Stimulated activated CD4-positive, alpha-beta T cell treated with anti-CD3 and anti-CD28 coated beads, TNF-alpha, amount 100 ng/mL, for 1 hour (primary cell): ENCODE data around the gene EFCAB11.

ENCODE experiments used
- DNase-seq, 3 donors: peaks; one replicate each; pipeline ENCODE4 v3.0.0-alpha.2; 2020; ENCODE audit warnings: low read depth in 3 of 3, low spot score in 1 of 3

The EFCAB11 gene

DNA sequence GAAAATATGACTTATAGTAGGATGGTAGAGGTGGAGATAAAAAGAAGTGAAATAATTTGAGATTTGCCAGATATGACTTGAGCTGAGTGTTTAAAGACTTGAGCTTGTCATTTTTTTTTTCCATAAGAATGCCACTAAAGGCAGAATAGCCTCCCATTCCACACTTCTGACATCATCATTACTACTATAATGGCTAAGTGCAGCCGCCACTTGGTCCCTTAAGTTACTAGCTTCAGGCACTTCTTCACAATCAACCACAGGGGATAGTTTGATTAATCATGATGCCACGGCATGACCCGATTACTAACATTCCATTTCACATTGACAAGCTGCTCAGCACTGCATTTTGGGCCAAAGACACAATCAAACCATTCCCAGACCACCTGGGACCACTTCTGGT is 127.9 kb downstream of the EFCAB11 start:
- no peak for DNase-seq

DNA sequence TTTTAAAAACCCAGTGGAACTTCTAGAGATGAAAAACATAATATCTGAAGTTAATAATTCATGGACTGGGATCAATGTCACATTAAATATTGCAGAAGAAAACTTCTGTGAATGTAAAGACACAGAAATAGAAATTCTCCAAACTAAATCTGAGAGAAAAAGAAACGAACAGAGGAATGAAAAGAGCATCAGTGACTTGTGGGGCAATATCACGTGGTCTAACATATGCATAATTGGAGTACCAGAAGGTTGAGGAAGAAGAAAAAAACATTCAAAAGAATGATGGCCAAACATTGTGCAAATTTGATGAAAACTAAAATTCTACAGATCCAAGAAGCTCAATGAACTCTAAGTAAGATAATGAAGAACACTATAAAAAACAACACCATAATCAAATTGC is 130.8 kb downstream of the EFCAB11 start:
- no peak for DNase-seq

DNA sequence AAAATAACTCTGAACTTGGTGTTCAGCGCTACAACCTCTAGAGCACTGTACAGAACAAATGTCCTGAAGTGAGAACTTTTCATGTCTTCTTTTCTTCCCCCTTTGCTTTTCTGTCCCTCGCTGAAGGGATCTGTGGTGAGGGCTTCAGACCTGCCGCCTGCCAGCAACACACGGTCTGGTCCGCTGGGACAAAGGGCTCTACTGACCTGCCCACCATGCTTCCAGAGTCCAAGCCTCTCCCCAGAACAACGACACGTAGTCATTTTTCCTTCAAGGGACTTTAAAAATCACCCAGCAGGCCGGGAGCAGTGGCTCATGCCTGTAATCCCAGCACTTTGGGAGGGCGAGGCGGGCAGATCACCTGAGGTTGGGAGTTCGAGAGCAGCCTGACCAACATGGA is 140.4 kb downstream of the EFCAB11 start:
- no peak for DNase-seq

DNA sequence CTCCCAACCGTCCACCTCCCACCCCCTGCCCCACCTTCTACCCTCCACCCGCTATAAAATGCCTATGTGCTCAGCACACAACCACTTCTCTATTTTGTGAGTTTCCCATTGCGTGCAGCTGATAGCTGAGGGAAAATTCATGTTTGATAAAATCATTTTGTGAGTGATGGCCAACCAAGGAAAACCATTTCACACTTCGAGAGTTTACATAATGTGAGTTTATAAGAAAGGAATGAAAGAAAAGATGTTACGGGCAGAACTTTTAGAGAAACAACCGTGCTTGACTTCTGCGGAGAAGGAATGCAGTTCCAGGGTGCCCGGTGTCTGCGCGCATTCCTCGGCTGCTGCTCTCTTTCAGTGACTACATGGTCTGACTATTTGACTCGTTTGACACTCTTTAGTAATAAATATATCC is 140.9 kb downstream of the EFCAB11 start:
- DNase-seq: no peak

DNA sequence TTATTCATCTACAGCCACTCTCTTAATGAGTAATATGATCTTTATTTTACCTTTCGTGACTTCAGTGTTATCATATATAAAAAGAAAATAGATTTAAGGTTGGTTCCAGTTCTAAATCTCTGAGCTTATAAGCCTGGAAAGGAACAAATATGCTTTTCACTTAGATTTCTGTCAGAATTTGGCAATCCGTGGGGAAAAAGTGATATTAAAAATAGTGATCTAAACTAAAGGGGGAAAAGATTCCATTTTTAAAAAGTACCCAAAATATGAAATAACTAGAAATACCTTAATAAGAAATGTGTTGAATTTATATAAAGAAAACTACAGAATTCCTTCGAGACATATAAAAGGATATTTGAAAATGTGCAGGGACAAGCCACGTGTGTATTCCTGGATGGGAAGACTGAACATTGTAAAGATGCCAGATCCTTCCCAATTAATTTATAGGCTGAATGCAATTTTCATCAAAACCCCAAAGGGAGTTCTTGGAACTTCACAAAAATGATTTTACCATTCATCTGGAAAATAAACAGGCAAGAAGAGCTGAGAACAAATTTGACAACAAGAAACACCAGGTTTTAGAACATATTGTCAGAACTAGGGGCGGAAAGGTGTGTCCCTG is 142.5 kb downstream of the EFCAB11 start:
- DNase-seq: no peak

DNA sequence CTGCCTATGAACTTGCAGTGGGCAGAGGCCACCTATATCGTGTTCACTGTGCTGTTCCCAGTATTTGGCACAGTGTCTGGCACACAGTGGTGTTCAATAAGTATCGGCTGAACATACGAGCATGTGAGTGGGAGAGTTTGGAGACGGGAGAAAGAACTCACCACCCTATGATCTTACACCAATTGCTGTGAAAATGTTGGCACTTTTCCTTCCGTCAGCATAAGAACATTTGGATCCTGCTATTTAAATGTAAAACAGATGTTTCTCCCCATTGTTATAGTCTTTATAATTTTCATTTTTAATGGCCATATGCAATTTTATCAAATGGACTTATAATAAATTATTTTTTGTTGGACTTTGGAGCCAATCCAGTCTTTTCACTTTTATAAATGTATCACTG is 144.4 kb downstream of the EFCAB11 start:
- DNase-seq: no peak

DNA sequence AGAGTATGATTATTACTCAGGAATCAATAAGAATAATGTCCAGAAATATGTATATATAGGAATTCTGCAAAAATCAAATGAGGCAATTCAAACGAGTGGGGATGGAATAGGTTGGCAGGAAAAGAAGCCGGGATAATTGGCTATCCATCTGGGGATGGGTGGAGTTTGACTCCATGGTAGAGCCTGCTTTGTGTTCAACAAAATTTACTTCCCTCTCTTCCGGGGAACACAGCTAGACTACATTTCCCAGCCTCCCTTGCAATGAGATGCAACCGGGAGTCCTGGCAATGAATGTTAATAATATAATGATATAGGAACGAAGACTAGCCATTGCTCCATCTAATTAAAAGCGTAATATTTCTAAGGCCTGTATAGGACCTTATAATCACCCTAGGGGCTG is 146.6 kb downstream of the EFCAB11 start:
- no peak for DNase-seq

GRCh38 chr14:89807151-89807550 is 147.4 kb downstream of the EFCAB11 start:
- no peak for DNase-seq

DNA sequence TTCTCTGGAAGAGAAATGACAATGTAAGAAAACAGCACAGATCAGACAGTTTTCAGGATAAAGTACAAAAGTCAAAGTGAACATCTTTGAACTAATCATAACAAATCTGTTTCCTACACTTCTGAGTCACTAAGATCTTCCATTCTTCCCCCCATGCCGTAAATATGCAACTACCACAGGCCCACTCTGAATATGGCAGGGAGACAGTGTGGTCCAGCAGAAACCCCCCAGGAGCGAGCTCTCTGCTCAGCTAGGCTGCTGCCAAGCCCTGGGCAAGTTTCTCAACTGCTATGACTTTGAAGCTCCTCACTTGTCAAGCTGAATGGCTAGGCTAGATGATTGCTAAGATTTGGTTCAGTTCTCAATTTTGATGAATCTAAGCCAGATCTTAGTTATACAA is 148.1 kb downstream of the EFCAB11 start:
- DNase-seq: no peak

DNA sequence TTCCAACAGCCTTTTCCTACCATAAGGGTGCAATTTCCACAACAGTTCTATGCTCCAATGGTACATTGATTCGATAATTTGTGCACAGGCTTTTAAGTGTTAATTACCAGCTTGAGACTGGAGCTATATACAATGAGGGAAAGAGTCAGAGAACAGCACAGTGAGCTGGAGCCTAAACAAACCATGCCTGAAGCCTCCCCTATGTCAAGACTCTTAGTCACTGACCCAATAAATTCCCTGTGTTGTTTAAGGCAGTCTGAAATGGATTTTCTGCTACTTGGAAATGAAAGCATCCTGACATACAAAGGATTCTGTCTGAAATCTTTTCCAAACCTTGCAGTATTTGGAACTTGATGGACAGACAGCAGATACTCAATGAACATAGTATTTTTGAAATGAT is 149.0 kb downstream of the EFCAB11 start:
- no peak for DNase-seq

GRCh38 chr14:89803542-89803941 is 151.0 kb downstream of the EFCAB11 start:
- no peak for DNase-seq

- no peak for DNase-seq
Measured at GRCh38 chr14:89801136-89801535, 153.4 kb downstream of the EFCAB11 start.

GRCh38 chr14:89798212-89798773 is 156.2 kb downstream of the EFCAB11 start:
- DNase-seq: no peak

DNA sequence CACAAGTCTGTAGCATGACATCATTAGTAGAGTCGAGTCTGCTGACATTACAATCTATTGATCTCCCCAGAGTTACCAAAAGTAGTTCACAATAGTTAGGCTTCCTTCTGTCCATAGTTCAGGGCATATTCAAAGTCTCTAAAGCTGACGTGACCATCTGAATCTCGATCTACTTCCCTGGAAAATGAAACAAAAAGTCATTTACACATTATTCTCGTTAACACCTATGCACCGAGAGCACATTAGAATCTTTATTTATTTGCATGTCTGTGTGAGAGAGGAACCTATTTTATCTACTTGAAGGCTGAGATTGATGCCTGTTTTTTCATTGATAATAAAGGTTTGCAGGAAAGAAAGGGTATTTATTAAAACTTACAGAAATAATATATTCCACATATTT is 157.4 kb downstream of the EFCAB11 start:
- no peak for DNase-seq

DNA sequence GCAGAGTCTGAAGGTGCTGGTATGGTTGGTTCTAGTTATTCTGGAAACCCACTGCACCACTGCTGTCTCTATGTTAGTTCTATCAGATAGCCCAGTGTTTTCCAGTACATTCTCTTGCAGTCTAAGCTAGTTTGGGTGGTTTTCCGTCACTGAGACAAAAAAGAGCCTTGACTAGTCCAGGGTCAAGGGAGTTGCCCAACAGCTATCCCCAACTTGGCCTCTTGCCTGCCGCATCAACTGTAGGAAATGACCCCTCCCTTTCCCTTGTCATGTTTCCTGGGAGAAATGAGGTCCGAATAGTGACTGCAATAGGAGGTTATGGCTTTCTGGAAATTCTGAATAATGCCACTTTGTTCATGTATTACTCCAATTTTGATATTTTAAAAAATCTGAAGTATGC is 160.4 kb downstream of the EFCAB11 start:
- DNase-seq: no peak

DNA sequence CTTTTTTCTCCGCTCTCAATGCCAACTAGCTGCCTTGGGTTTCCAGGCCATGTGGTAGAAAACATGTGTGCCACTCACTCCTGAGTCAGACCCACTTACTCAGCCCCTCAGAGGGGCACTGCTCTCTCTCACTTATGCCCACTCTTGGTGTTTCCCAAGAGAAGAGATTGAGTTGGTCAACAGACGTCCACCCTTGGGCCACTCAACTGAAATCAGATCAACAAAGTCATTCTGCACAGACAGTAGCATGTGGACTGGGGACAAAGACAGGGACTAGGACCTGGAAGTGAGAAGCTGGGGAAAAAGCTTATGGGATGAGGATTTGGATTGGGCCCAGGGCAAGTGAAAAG is 161.2 kb downstream of the EFCAB11 start:
- no peak for DNase-seq

GRCh38 chr14:89792489-89793366 is 161.8 kb downstream of the EFCAB11 start:
- DNase-seq: no peak

DNA sequence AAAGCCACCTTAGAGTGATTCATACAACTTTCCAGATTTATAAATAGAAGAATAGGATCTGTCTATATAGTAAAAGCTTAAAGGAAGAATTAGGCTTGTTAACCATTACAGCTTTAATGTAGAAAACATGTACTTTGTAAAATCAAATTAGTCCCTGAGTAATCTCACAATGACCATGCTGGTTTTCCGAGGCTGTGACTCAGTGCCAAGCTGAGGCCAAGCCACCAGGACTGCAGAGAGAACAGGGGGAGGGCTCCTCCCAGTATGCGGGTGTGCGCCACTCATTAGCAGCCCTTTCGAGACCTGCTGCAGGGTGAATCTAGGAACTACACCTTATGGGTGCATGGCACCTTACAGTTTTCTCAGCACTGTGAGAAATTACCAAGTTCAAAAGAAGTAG is 167.0 kb downstream of the EFCAB11 start:
- no peak for DNase-seq

- no peak for DNase-seq
Measured at GRCh38 chr14:89781046-89781445, 173.5 kb downstream of the EFCAB11 start.

DNA sequence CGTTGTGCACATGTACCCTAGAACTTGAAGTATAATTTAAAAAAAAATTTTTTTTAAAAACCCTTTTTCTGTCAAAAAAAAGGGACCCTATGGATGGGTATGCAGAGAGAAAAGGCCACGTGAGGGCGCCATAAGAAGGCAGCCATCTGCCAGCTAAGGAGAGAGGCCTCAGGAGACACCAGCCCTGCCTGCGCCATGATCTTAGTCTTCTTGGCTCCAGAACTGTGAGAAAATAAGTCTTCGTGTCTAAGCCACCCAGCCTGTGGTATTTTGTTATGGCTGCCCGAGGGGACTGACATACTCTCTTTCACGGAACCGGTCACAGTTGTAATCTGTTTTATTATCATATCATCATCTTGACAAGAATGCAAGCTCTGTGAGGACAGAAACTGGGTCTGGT is 174.8 kb downstream of the EFCAB11 start:
- DNase-seq: no peak

GRCh38 chr14:89775946-89776345 is 178.6 kb downstream of the EFCAB11 start:
- no peak for DNase-seq

DNA sequence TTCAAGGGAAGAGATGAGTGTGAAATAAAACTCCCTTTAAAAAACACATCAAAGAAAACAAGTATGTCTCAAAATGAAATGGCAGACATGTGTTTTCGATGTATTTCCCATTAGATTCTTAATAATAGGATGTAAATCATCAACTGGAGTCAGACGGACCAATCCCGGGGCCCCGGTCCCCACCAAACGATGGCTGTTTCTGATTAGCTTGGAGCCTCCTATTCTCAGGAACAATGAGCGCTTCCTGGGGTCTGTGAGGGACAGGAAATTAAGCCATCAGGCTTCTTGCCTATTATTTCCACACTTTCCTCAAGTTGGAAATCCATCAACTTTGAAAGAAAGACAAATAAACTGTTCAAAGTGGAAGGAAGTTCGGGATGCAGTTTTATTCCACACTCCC is 179.4 kb downstream of the EFCAB11 start:
- no peak for DNase-seq
